K562 (cell line): ENCODE results near the gene C1RL. TPM values are rescaled to one million over a fixed set of nuclear protein-coding genes. Genes with fewer than 3 reads are reported as not detected.

ENCODE experiments used
- BHLHE40 ChIP-seq: IDR thresholded peaks from 2 replicates; pipeline ENCODE4 v1.6.1; 2011; ENCODE audit warnings: low read length, improper control_type of control experiment
- CBFB ChIP-seq: sonication (generic); formaldehyde crosslinking; IDR thresholded peaks from 2 replicates; pipeline ENCODE4 v1.4.0; 2020; ENCODE audit warnings: mild to moderate bottlenecking, missing genetic modification reagents
- CHCHD3 ChIP-seq: fragments of 250-450 bp; sonication (Bioruptor Pico); IDR thresholded peaks from 2 replicates; pipeline ENCODE4 v2.1.2; 2022; ENCODE audit warnings: mild to moderate bottlenecking
- CTBP1 ChIP-seq: fragments of 450-650 bp; IDR thresholded peaks from 2 replicates; pipeline ENCODE4 v1.6.1; 2016; ENCODE audit warnings: borderline replicate concordance
- ELF2 ChIP-seq: fragments of 250-450 bp; sonication (Bioruptor Pico); IDR thresholded peaks from 2 replicates; pipeline ENCODE4 v1.5.0; 2021; ENCODE audit warnings: mild to moderate bottlenecking
- FOS ChIP-seq: IDR thresholded peaks from 3 replicates; pipeline ENCODE4 v1.6.1; 2011; ENCODE audit not compliant: insufficient read length; ENCODE audit errors: extremely low read depth
- GATAD2B ChIP-seq: fragments of 450-650 bp; IDR thresholded peaks from 2 replicates; pipeline ENCODE4 v1.6.1; 2017; ENCODE audit warnings: mild to moderate bottlenecking, borderline replicate concordance
- ILF3 ChIP-seq: fragments of 450-650 bp; IDR thresholded peaks from 2 replicates; pipeline ENCODE4 v1.6.1; 2018; ENCODE audit warnings: antibody characterized with exemption, mild to moderate bottlenecking, moderate library complexity, borderline replicate concordance
- KLF10 ChIP-seq: fragments of 250-450 bp; sonication (Bioruptor Pico); IDR thresholded peaks from 2 replicates; pipeline ENCODE4 v1.6.1; 2021; ENCODE audit warnings: matching md5 sums
- NCOA4 ChIP-seq: fragments of 450-650 bp; IDR thresholded peaks from 2 replicates; pipeline ENCODE4 v1.6.1; 2018; ENCODE audit warnings: mild to moderate bottlenecking; ENCODE audit not compliant: partially characterized antibody
- NR4A1 ChIP-seq, 2 experiments: fragments of 250-450 bp in 1 of 2; fragments of 450-650 bp in 1 of 2; sonication (Bioruptor Pico) in 1 of 2; IDR thresholded peaks; 2 replicates each; pipeline versions ENCODE4 v1.4.0 to v1.6.1; 2016 to 2020; ENCODE audit warnings: mild to moderate bottlenecking in 2 of 2, missing compliant biosample characterization in 1 of 2, missing genetic modification characterization in 1 of 2, moderate library complexity in 1 of 2
- RAD51 ChIP-seq: fragments of 450-650 bp; IDR thresholded peaks from 2 replicates; pipeline ENCODE4 v1.7.1; 2016; ENCODE audit warnings: low read depth, mild to moderate bottlenecking, borderline replicate concordance
- RBM17 ChIP-seq: fragments of 200-400 bp; formaldehyde crosslinking; IDR thresholded peaks from 2 replicates; pipeline ENCODE4 v1.6.1; 2017; ENCODE audit warnings: low read depth, mild to moderate bottlenecking, low read length, borderline replicate concordance
- ZC3H11A ChIP-seq: IDR thresholded peaks from 2 replicates; pipeline ENCODE4 v1.6.1; 2012; ENCODE audit warnings: low read depth, low read length, improper control_type of control experiment
- ZNF316 ChIP-seq: fragments of 450-650 bp; IDR thresholded peaks from 2 replicates; pipeline ENCODE4 v1.6.1; 2016
- ZNF584 ChIP-seq: fragments of 200-800 bp; sonication (Bioruptor generic); IDR thresholded peaks from 2 replicates; pipeline ENCODE4 v1.6.1; 2016; ENCODE audit warnings: low read depth, mild to moderate bottlenecking, missing genetic modification characterization, missing compliant biosample characterization
- ZNF589 ChIP-seq: fragments of 200-800 bp; sonication (Bioruptor generic); IDR thresholded peaks from 2 replicates; pipeline ENCODE4 v1.6.1; 2016; ENCODE audit warnings: low read depth, missing genetic modification characterization, missing compliant biosample characterization
- ZNF780A ChIP-seq: fragments of 250-450 bp; sonication (Bioruptor Pico); IDR thresholded peaks from 2 replicates; pipeline ENCODE4 v1.5.0; 2021; ENCODE audit warnings: mild to moderate bottlenecking
- polyA plus RNA-seq, 8 experiments: library from polyadenylated mRNA; depleted of rRNA in 4 of 8; stranded (reverse) in 5 of 8; unstranded in 3 of 8; fragments of >200 nt; fragmentation: Nextera tagmentation in 2 of 8; fragmentation: Illumina TruSeq in 1 of 8; extraction: Ambion mirVana in 2 of 8; extraction: Trizol in 1 of 8; gene quantifications; 2 replicates each; pipeline versions ENCODE4 v1.2.1 to v1.2.3, GENCODE V29; 2011 to 2014; ENCODE audit warnings: inconsistent platforms in 1 of 8, missing spikeins in 1 of 8
- total RNA-seq, 7 experiments: library from RNA; depleted of rRNA in 6 of 7; stranded (reverse); fragments of >200 nt in 6 of 7; fragmentation: Illumina TruSeq in 2 of 7; extraction: Trizol in 2 of 7; gene quantifications; 2 replicates each; pipeline versions ENCODE4 v1.2.1 to v1.2.3, GENCODE V29; 2011 to 2021; ENCODE audit warnings: low replicate concordance in 1 of 7
- TF ChIP-seq, protein P1 (sequence below): fragments of 250-450 bp; sonication (Bioruptor Pico); IDR thresholded peaks from 2 replicates; pipeline ENCODE4 v1.8.0; 2022; ENCODE audit warnings: inconsistent platforms
- TF ChIP-seq, protein P2 (sequence below), 2 experiments: fragments of 250-450 bp in 1 of 2; fragments of 450-650 bp in 1 of 2; sonication (Bioruptor Pico) in 1 of 2; IDR thresholded peaks; 2 replicates each; pipeline versions ENCODE4 v1.6.1 to v1.8.0; 2016 to 2021; ENCODE audit warnings: mild to moderate bottlenecking in 2 of 2, moderate library complexity in 2 of 2, missing compliant biosample characterization in 1 of 2, missing genetic modification characterization in 1 of 2
- TF ChIP-seq, protein P3 (sequence below), 2 experiments: fragments of 450-650 bp; conservative IDR thresholded peaks; 2 replicates each; pipeline ENCODE4 v1.6.1; 2017; ENCODE audit warnings: mild to moderate bottlenecking in 2 of 2, moderate library complexity in 2 of 2
- TF ChIP-seq, protein P4 (sequence below): fragments of 250-450 bp; sonication (Bioruptor Pico); IDR thresholded peaks from 2 replicates; pipeline ENCODE4 v1.4.0; 2020; ENCODE audit warnings: mild to moderate bottlenecking, moderate library complexity, borderline replicate concordance

Gene C1RL
- total and polyA plus RNA-seq, 9 of the 15 experiments (the other 6 are each of a cell fraction or from before 2014, with no cell fraction given), result 1.4 to 10.7 (median 8.0) TPM

DNA sequence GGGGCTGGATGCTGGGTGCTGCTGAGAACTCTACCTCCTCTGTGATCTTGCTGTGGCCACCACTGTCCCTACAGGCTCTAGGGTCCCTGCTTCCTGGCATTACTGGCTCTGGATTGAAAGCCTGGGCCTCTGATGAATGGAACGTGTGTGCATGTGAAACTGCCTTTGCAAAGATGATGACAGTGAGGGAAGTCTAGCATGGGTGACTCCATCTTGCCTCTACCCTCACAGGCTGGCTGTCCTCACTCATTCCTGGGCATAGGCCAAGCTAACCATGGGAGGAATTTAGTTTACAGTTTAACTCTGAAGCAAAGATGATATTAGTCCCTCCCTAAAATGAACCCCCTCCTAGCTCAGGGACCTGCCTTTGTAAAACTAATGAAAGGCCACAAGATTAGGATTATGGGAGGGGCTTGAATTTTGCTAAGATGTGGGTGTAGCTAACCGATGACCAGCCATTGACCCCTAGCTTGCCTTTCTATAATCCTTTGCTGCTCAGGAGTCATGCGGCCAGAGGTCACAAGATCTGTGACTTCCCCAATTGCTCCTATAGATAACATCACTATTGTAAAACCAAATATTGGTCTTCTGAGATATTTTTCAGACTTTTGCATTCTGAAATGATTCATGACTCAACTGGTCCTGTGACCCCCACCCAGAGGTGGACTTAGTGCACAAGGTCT lies 50.7 kb downstream of the C1RL start (continued):
- TF ChIP-seq ZNF316, result no peak
- TF ChIP-seq ZNF584, result peak; percentile 76; the same call in 1 of the 2 replicates
- TF ChIP-seq GATAD2B, result no peak
- TF ChIP-seq NCOA4, result no peak
- TF ChIP-seq RBM17, result no peak
- TF ChIP-seq, protein P1, sequence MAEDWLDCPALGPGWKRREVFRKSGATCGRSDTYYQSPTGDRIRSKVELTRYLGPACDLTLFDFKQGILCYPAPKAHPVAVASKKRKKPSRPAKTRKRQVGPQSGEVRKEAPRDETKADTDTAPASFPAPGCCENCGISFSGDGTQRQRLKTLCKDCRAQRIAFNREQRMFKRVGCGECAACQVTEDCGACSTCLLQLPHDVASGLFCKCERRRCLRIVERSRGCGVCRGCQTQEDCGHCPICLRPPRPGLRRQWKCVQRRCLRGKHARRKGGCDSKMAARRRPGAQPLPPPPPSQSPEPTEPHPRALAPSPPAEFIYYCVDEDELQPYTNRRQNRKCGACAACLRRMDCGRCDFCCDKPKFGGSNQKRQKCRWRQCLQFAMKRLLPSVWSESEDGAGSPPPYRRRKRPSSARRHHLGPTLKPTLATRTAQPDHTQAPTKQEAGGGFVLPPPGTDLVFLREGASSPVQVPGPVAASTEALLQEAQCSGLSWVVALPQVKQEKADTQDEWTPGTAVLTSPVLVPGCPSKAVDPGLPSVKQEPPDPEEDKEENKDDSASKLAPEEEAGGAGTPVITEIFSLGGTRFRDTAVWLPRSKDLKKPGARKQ (CRISPR knock-in tag), result no peak
- TF ChIP-seq FOS, result no peak
- peak; percentile 57; the same call in 1 of the 2 replicates for TF ChIP-seq ELF2 (CRISPR knock-in tag)
- no peak for TF ChIP-seq CTBP1
- peak; percentile 68 for TF ChIP-seq ZNF589 (CRISPR knock-in tag)
- no peak for TF ChIP-seq KLF10
- no peak for TF ChIP-seq ZNF780A
- TF ChIP-seq, protein P2, sequence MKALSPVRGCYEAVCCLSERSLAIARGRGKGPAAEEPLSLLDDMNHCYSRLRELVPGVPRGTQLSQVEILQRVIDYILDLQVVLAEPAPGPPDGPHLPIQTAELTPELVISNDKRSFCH (CRISPR knock-in tag; IDR thresholded peaks at IDR 0.05), result 0 out of 2 replicates have a peak, but pooled peaks have one; percentile 49
- TF ChIP-seq, protein P2 (tag; IDR thresholded peaks at IDR 0.05), result peak; percentile 94
- TF ChIP-seq ILF3, result no peak
- TF ChIP-seq, protein P3, sequence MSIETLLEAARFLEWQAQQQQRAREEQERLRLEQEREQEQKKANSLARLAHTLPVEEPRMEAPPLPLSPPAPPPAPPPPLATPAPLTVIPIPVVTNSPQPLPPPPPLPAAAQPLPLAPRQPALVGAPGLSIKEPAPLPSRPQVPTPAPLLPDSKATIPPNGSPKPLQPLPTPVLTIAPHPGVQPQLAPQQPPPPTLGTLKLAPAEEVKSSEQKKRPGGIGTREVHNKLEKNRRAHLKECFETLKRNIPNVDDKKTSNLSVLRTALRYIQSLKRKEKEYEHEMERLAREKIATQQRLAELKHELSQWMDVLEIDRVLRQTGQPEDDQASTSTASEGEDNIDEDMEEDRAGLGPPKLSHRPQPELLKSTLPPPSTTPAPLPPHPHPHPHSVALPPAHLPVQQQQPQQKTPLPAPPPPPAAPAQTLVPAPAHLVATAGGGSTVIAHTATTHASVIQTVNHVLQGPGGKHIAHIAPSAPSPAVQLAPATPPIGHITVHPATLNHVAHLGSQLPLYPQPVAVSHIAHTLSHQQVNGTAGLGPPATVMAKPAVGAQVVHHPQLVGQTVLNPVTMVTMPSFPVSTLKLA (conservative IDR thresholded peaks at IDR 0.05), result no peak
- TF ChIP-seq CBFB, result no peak
- no peak for TF ChIP-seq RAD51
- 0 out of 2 replicates have a peak, but pooled peaks have one; percentile 77 for TF ChIP-seq NR4A1 (CRISPR knock-in tag; IDR thresholded peaks at IDR 0.05)
- peak; percentile 98 for TF ChIP-seq NR4A1 (tag; IDR thresholded peaks at IDR 0.05)
- TF ChIP-seq BHLHE40, result no peak
- TF ChIP-seq, protein P4, sequence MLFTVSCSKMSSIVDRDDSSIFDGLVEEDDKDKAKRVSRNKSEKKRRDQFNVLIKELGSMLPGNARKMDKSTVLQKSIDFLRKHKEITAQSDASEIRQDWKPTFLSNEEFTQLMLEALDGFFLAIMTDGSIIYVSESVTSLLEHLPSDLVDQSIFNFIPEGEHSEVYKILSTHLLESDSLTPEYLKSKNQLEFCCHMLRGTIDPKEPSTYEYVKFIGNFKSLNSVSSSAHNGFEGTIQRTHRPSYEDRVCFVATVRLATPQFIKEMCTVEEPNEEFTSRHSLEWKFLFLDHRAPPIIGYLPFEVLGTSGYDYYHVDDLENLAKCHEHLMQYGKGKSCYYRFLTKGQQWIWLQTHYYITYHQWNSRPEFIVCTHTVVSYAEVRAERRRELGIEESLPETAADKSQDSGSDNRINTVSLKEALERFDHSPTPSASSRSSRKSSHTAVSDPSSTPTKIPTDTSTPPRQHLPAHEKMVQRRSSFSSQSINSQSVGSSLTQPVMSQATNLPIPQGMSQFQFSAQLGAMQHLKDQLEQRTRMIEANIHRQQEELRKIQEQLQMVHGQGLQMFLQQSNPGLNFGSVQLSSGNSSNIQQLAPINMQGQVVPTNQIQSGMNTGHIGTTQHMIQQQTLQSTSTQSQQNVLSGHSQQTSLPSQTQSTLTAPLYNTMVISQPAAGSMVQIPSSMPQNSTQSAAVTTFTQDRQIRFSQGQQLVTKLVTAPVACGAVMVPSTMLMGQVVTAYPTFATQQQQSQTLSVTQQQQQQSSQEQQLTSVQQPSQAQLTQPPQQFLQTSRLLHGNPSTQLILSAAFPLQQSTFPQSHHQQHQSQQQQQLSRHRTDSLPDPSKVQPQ, result no peak
- no peak for TF ChIP-seq ZC3H11A
- no peak for TF ChIP-seq CHCHD3 (CRISPR knock-in tag)
